HG02642 (cell line): Measurements from ENCODE around the gene PLXNB1.
"Not testable (repeated sequence)": the region's sequence is repeated elsewhere in the genome, so short reads cannot be mapped to it uniquely, and the experiment has no call there.

ENCODE experiments used
- ATAC-seq: cut with Tn5 transposase; IDR thresholded peaks from one replicate; pipeline ENCODE4 v1.9.1; 2021; ENCODE audit warnings: mild to moderate bottlenecking; ENCODE audit not compliant: unreplicated experiment, poor library complexity

Gene PLXNB1

GRCh38 chr3:48407542-48408099, 22.3 kb downstream of the PLXNB1 start:
- no peak for ATAC-seq

- ATAC-seq = no peak
Observed at GRCh38 chr3:48406443-48407431, 23.1 kb downstream of the PLXNB1 start.

- no peak for ATAC-seq
Observed at GRCh38 chr3:48405971-48406370, 23.9 kb downstream of the PLXNB1 start.

- ATAC-seq = no peak
Observed at GRCh38 chr3:48405343-48405881, 24.5 kb downstream of the PLXNB1 start.

- ATAC-seq = no peak
Observed at GRCh38 chr3:48404440-48405342, 25.2 kb downstream of the PLXNB1 start.

- ATAC-seq = no peak
Observed at GRCh38 chr3:48403533-48404439, 26.1 kb downstream of the PLXNB1 start.

GRCh38 chr3:48402907-48403306, 27.0 kb downstream of the PLXNB1 start:
- ATAC-seq = no peak

- no peak for ATAC-seq
Observed at GRCh38 chr3:48402281-48402732, 27.6 kb downstream of the PLXNB1 start.

- not testable (repeated sequence) for ATAC-seq
Observed at GRCh38 chr3:48401434-48401901, 28.4 kb downstream of the PLXNB1 start.

GRCh38 chr3:48400824-48401433, 29.0 kb downstream of the PLXNB1 start:
- ATAC-seq = no peak

- ATAC-seq = no peak
Observed at GRCh38 chr3:48399387-48400172, 30.3 kb downstream of the PLXNB1 start.

- no peak for ATAC-seq
Observed at GRCh38 chr3:48398701-48399386, 31.0 kb downstream of the PLXNB1 start.

GRCh38 chr3:48397767-48398681, 31.9 kb downstream of the PLXNB1 start:
- no peak for ATAC-seq

- ATAC-seq = no peak
Observed at GRCh38 chr3:48395714-48396113, 34.2 kb downstream of the PLXNB1 start.

GRCh38 chr3:48394391-48394790, 35.5 kb downstream of the PLXNB1 start:
- ATAC-seq = no peak

GRCh38 chr3:48388966-48389365, 40.9 kb downstream of the PLXNB1 start:
- no peak for ATAC-seq
